Immature natural killer cell (primary cell): ENCODE results near the gene NFRKB. TPM values are rescaled to one million over a fixed set of nuclear protein-coding genes. Genes with fewer than 3 reads are reported as not detected.
"Not testable (repeated sequence)": the region's sequence is repeated elsewhere in the genome, so short reads cannot be mapped to it uniquely, and the experiment has no call there.

ENCODE experiments used
- DNase-seq, 3 donors: peaks; one replicate each; pipeline ENCODE4 v3.0.0; 2022; ENCODE audit warnings: mixed read lengths in 1 of 3
- H3K27ac Mint-ChIP-seq, 6 donors: one replicate each; pipeline ENCODE4 v1.8.0; 2020; ENCODE audit warnings: mixed read lengths in 6 of 6, mild to moderate bottlenecking in 5 of 6, inconsistent platforms in 4 of 6, moderate library complexity in 3 of 6
- H3K27me3 Mint-ChIP-seq, 3 donors: one replicate each; pipeline ENCODE4 v1.8.0; 2020 to 2021; ENCODE audit warnings: low read depth in 3 of 3, mild to moderate bottlenecking in 3 of 3, mixed read lengths in 3 of 3, moderate library complexity in 3 of 3, inconsistent platforms in 1 of 3
- H3K36me3 Mint-ChIP-seq, 3 donors: one replicate each; pipeline ENCODE4 v1.8.0; 2020; ENCODE audit warnings: mixed read lengths in 3 of 3, inconsistent platforms in 2 of 3, mild to moderate bottlenecking in 2 of 3
- H3K4me1 Mint-ChIP-seq, 2 donors: one replicate each; pipeline ENCODE4 v1.8.0; 2020; ENCODE audit warnings: inconsistent platforms in 2 of 2, mild to moderate bottlenecking in 2 of 2, mixed read lengths in 2 of 2, moderate library complexity in 1 of 2
- H3K4me3 Mint-ChIP-seq, 5 donors: one replicate each; pipeline ENCODE4 v1.8.0; 2020; ENCODE audit warnings: mild to moderate bottlenecking in 5 of 5, mixed read lengths in 5 of 5, inconsistent platforms in 3 of 5, moderate library complexity in 3 of 5
- H3K9me3 Mint-ChIP-seq, 6 donors: one replicate each; pipeline ENCODE4 v1.8.0; 2020; ENCODE audit warnings: mild to moderate bottlenecking in 6 of 6, mixed read lengths in 6 of 6, inconsistent platforms in 4 of 6, moderate library complexity in 3 of 6
- polyA plus RNA-seq, 3 donors: library from polyadenylated mRNA; unstranded; fragments of 300-500 nt; fragmentation: Illumina TruSeq; gene quantifications; one replicate each; pipeline ENCODE4 v1.2.3, GENCODE V29; 2021

The NFRKB gene
- polyA plus RNA-seq, 3 donors from 2014 or later: 4.2 to 16.5 (median 10.7) TPM

- not testable (repeated sequence) for H3K27me3 Mint-ChIP-seq, H3K4me3 Mint-ChIP-seq, H3K36me3 Mint-ChIP-seq, H3K9me3 Mint-ChIP-seq, DNase-seq
- peak overlapping the region in 1 of 6 donors; percentile 61 for H3K27ac Mint-ChIP-seq
- H3K4me1 Mint-ChIP-seq: peaks cover 7 to 17% of the 10 kb centered on the region in 2 donors
Observed at GRCh38 chr11:129847361-129847760, 48.0 kb downstream of the NFRKB start.

GRCh38 chr11:129846508-129847335 lies 48.7 kb downstream of the NFRKB start:
- H3K9me3 Mint-ChIP-seq: no peaks in the 10 kb centered on the region
- no peaks in the 10 kb centered on the region for H3K36me3 Mint-ChIP-seq
- peak overlapping the region in 4 of 6 donors; percentile 14 to 61 (median 20) for H3K27ac Mint-ChIP-seq
- H3K4me3 Mint-ChIP-seq: peak overlapping the region in 3 of 5 donors; percentile 27 to 50 (median 40)
- H3K4me1 Mint-ChIP-seq: peaks cover 11 to 23% of the 10 kb centered on the region in 2 donors
- DNase-seq: peak in 2 of 3 donors; percentile 21 to 23
- peaks cover 2 to 5% (median 2%) of the 10 kb centered on the region in 3 donors for H3K27me3 Mint-ChIP-seq

Other genes starting within 250 kb of the NFRKB start
- under 1 TPM in 1 of 3 donors, not detected in 2; 0.10 TPM for gene TMEM45B, start 79.7 kb downstream of the NFRKB start, polyA plus RNA-seq
- gene PRDM10, start 107.3 kb upstream of the NFRKB start, polyA plus RNA-seq: 1 to 10 TPM in 2 of 3 donors, not detected in 1; 1.3 to 5.0 TPM
- gene APLP2, start 174.3 kb upstream of the NFRKB start, polyA plus RNA-seq: 100 to 1,000 TPM in 1 of 3 donors, 10 to 100 TPM in 2; 69.4 to 125 (median 75.8) TPM